Neural cell (in vitro differentiated cells): ENCODE results near the gene DAP. TPM values are rescaled to one million over a fixed set of nuclear protein-coding genes. Genes with fewer than 3 reads are reported as not detected.

Experiments used
- H2AFZ ChIP-seq: fragments of 200-600, 300-800 bp; sonication (generic), shearing (Covaris generic); 2 replicates; pipeline ENCODE4 v1.6.0; 2014; ENCODE audit warnings: low read depth, mild to moderate bottlenecking, antibody characterized with exemption, low read length, moderate library complexity
- H3F3A ChIP-seq: fragments of 200-600 bp; shearing (Covaris generic); 2 replicates; pipeline ENCODE4 v1.6.1; 2016; ENCODE audit warnings: mild to moderate bottlenecking, moderate library complexity, mixed read lengths, antibody characterized with exemption, low read length; ENCODE audit not compliant: insufficient read depth, poor library complexity, severe bottlenecking
- H3K27ac ChIP-seq: fragments of 200-600, 300-800 bp; sonication (generic), shearing (Covaris generic); 2 replicates; pipeline ENCODE4 v1.5.1; 2014; ENCODE audit warnings: mild to moderate bottlenecking, low read length, moderate library complexity
- H3K27me3 ChIP-seq: fragments of 300-800, 200-600 bp; sonication (generic), shearing (Covaris generic); 2 replicates; pipeline ENCODE4 v1.6.0; 2014; ENCODE audit warnings: mild to moderate bottlenecking, low read depth, low read length, moderate library complexity; ENCODE audit not compliant: insufficient read depth
- H3K36me3 ChIP-seq: fragments of 300-800, 200-600 bp; sonication (generic), shearing (Covaris generic); 2 replicates; pipeline ENCODE4 v1.5.1; 2014; ENCODE audit warnings: mild to moderate bottlenecking, antibody characterized with exemption, low read length, moderate library complexity; ENCODE audit not compliant: insufficient read depth
- H3K4me2 ChIP-seq: fragments of 300-800, 200-600 bp; sonication (generic), shearing (Covaris generic); 2 replicates; pipeline ENCODE4 v1.6.0; 2014; ENCODE audit warnings: mild to moderate bottlenecking, low read length
- H3K4me3 ChIP-seq: fragments of 300-800, 200-600 bp; sonication (generic), shearing (Covaris generic); 2 replicates; pipeline ENCODE4 v1.5.1; 2014; ENCODE audit warnings: mild to moderate bottlenecking, low read length, moderate library complexity
- H3K79me2 ChIP-seq: fragments of 200-600 bp; shearing (Covaris generic); replicated peaks from 2 replicates; pipeline ENCODE4 v1.6.0; 2014; ENCODE audit warnings: mild to moderate bottlenecking, low read length, moderate library complexity; ENCODE audit not compliant: insufficient read depth
- H3K9ac ChIP-seq: fragments of 300-800, 200-600 bp; sonication (generic), shearing (Covaris generic); 2 replicates; pipeline ENCODE4 v1.6.1; 2016; ENCODE audit warnings: mild to moderate bottlenecking, low read length, mixed read lengths
- H3K9me2 ChIP-seq: fragments of 200-600 bp; shearing (Covaris generic); 2 replicates; pipeline ENCODE4 v1.6.1; 2016; ENCODE audit warnings: mild to moderate bottlenecking, low read length, mixed read lengths; ENCODE audit not compliant: insufficient read depth
- H3K9me3 ChIP-seq: fragments of 200-600, 300-800 bp; sonication (generic), shearing (Covaris generic); 2 replicates; pipeline ENCODE4 v1.6.1; 2016; ENCODE audit warnings: mild to moderate bottlenecking, mixed run types, low read length, moderate library complexity, mixed read lengths
- H4K20me1 ChIP-seq: fragments of 200-600 bp; shearing (Covaris generic); 2 replicates; pipeline ENCODE4 v1.6.1; 2016; ENCODE audit warnings: mild to moderate bottlenecking, mixed run types; ENCODE audit not compliant: insufficient read depth
- EP300 ChIP-seq: fragments of 450-650 bp; conservative IDR thresholded peaks from 2 replicates; pipeline ENCODE4 v1.6.1; 2014; ENCODE audit warnings: antibody characterized with exemption, mild to moderate bottlenecking, moderate library complexity; ENCODE audit not compliant: poor library complexity, severe bottlenecking
- EZH2 ChIP-seq: fragments of 200-600, 300-800 bp; shearing (Covaris generic), sonication (generic); IDR thresholded peaks from 2 replicates; pipeline ENCODE4 v1.6.1; 2014; ENCODE audit warnings: antibody characterized with exemption, low read length, borderline replicate concordance, mild to moderate bottlenecking; ENCODE audit not compliant: insufficient read depth, poor library complexity, severe bottlenecking
- MXI1 ChIP-seq: fragments of 450-650 bp; conservative IDR thresholded peaks from 2 replicates; pipeline ENCODE4 v1.6.1; 2014; ENCODE audit warnings: antibody characterized with exemption, mild to moderate bottlenecking; ENCODE audit not compliant: poor library complexity, severe bottlenecking
- POLR2AphosphoS5 ChIP-seq: IDR thresholded peaks from 2 replicates; pipeline ENCODE4 v1.6.1; 2012
- RAD21 ChIP-seq: fragments of 450-650 bp; conservative IDR thresholded peaks from 2 replicates; pipeline ENCODE4 v1.6.1; 2014; ENCODE audit warnings: antibody characterized with exemption, mild to moderate bottlenecking, moderate library complexity
- SMC3 ChIP-seq: fragments of 450-650 bp; conservative IDR thresholded peaks from 2 replicates; pipeline ENCODE4 v1.6.1; 2014; ENCODE audit warnings: antibody characterized with exemption, mild to moderate bottlenecking, moderate library complexity; ENCODE audit not compliant: poor library complexity
- TAF1 ChIP-seq: IDR thresholded peaks from 2 replicates; pipeline ENCODE4 v1.6.1; 2012; ENCODE audit warnings: low read depth
- polyA plus RNA-seq: library from polyadenylated mRNA; depleted of rRNA; stranded (reverse); fragments of >200 nt; gene quantifications from 2 replicates; pipeline ENCODE4 v1.2.3, GENCODE V29; 2014
- small RNA-seq, 3 experiments: library from RNA; depleted of rRNA; stranded (forward); fragments of <200 nt; gene quantifications; one replicate each; pipeline ENCODE3, GENCODE V24; 2012
- TF ChIP-seq, protein P1 (sequence below): fragments of 450-650 bp; IDR thresholded peaks from 2 replicates; pipeline ENCODE4 v1.5.1; 2014; ENCODE audit warnings: antibody characterized with exemption, mild to moderate bottlenecking, moderate library complexity; ENCODE audit not compliant: poor library complexity, severe bottlenecking
- TF ChIP-seq, protein P2 (sequence below): IDR thresholded peaks from 2 replicates; pipeline ENCODE4 v1.6.1; 2012; ENCODE audit warnings: borderline replicate concordance

Gene DAP
- polyA plus RNA-seq, 1 donor from 2014 or later = 9.3 TPM

DNA sequence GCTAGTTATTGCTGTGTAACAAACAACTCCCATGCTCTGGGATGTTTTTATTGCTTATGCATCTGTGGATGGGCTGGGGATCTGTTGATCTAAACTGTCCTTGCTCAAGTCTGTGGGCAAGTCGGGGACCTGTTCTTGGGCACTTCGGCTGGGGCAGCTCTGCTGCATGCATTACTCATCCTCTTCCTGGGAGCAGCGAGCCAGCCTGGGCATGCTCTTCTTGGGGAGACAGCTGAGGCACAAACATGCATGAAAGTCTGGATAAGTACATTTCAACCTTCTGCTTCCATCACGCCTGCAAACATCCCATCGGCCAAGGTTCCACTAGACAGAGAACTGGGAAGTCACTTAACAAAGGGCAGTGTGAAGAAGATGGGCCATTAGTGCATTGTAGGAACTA, 130.9 kb downstream of the DAP start:
- Histone ChIP-seq H3K9me2 (no peaks in the 10 kb centered on the region), H3K27ac (no peak overlapping the region), H3K4me2 (no peak overlapping the region), H3K4me3 (no peak overlapping the region), H2AFZ (no peak overlapping the region), H3K79me2 (no peaks in the 10 kb centered on the region), H3K36me3 (no peaks in the 10 kb centered on the region), H3K9ac (no peak overlapping the region), H3K27me3 (no peaks in the 10 kb centered on the region), H3F3A (no peaks in the 10 kb centered on the region), H4K20me1 (no peaks in the 10 kb centered on the region), H3K9me3 (no peaks in the 10 kb centered on the region)
- TF ChIP-seq, protein P1, sequence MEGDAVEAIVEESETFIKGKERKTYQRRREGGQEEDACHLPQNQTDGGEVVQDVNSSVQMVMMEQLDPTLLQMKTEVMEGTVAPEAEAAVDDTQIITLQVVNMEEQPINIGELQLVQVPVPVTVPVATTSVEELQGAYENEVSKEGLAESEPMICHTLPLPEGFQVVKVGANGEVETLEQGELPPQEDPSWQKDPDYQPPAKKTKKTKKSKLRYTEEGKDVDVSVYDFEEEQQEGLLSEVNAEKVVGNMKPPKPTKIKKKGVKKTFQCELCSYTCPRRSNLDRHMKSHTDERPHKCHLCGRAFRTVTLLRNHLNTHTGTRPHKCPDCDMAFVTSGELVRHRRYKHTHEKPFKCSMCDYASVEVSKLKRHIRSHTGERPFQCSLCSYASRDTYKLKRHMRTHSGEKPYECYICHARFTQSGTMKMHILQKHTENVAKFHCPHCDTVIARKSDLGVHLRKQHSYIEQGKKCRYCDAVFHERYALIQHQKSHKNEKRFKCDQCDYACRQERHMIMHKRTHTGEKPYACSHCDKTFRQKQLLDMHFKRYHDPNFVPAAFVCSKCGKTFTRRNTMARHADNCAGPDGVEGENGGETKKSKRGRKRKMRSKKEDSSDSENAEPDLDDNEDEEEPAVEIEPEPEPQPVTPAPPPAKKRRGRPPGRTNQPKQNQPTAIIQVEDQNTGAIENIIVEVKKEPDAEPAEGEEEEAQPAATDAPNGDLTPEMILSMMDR = no peak
- TF ChIP-seq RAD21 (no peak), TAF1 (no peak), POLR2AphosphoS5 (no peak), EZH2 (no peak), SMC3 (no peak), EP300 (no peak), MXI1 (no peak)
- TF ChIP-seq, protein P2, sequence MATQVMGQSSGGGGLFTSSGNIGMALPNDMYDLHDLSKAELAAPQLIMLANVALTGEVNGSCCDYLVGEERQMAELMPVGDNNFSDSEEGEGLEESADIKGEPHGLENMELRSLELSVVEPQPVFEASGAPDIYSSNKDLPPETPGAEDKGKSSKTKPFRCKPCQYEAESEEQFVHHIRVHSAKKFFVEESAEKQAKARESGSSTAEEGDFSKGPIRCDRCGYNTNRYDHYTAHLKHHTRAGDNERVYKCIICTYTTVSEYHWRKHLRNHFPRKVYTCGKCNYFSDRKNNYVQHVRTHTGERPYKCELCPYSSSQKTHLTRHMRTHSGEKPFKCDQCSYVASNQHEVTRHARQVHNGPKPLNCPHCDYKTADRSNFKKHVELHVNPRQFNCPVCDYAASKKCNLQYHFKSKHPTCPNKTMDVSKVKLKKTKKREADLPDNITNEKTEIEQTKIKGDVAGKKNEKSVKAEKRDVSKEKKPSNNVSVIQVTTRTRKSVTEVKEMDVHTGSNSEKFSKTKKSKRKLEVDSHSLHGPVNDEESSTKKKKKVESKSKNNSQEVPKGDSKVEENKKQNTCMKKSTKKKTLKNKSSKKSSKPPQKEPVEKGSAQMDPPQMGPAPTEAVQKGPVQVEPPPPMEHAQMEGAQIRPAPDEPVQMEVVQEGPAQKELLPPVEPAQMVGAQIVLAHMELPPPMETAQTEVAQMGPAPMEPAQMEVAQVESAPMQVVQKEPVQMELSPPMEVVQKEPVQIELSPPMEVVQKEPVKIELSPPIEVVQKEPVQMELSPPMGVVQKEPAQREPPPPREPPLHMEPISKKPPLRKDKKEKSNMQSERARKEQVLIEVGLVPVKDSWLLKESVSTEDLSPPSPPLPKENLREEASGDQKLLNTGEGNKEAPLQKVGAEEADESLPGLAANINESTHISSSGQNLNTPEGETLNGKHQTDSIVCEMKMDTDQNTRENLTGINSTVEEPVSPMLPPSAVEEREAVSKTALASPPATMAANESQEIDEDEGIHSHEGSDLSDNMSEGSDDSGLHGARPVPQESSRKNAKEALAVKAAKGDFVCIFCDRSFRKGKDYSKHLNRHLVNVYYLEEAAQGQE = no peak

- H3K27ac ChIP-seq = no peak overlapping the region
- TF ChIP-seq POLR2AphosphoS5 (no peak), EZH2 (no peak), SMC3 (no peak)
- TF ChIP-seq, protein P1 = no peak
Observed at GRCh38 chr5:10629682-10630081, 131.4 kb downstream of the DAP start.

More at GRCh38 chr5:10629682-10630081, 131.4 kb downstream of the DAP start:
- H3K9ac ChIP-seq = no peak overlapping the region
- no peaks in the 10 kb centered on the region for H3K36me3 ChIP-seq
- no peaks in the 10 kb centered on the region for H3K79me2 ChIP-seq
- H3K4me2 ChIP-seq = no peak overlapping the region
- no peaks in the 10 kb centered on the region for H3K9me3 ChIP-seq
- H3K4me3 ChIP-seq = no peak overlapping the region
- H3K9me2 ChIP-seq = no peaks in the 10 kb centered on the region
- H3K27me3 ChIP-seq = no peaks in the 10 kb centered on the region
- H2AFZ ChIP-seq = no peak overlapping the region
- no peaks in the 10 kb centered on the region for H4K20me1 ChIP-seq
- H3F3A ChIP-seq = no peaks in the 10 kb centered on the region

Small RNA genes lying within 50 kb of the gene (small RNA-seq; reads per million reads assigned to genes)
- gene AC012629.4 = 0 reads per million in 3 experiments

Other genes starting within 250 kb of the DAP start
- not detected in 2 replicates for gene ANKRD33B, start 197.2 kb downstream of the DAP start, polyA plus RNA-seq